Stimulated activated CD4-positive, alpha-beta T cell treated with anti-CD3 and anti-CD28 coated beads, Interleukin-4, amount 100 ng/mL, for 48 hours (primary cell): ENCODE data around the gene ADGRE1.

Experiments used
- DNase-seq, 2 donors: peaks; one replicate each; pipeline ENCODE4 v3.0.0-alpha.2; 2020; ENCODE audit warnings: low read depth in 2 of 2

Gene ADGRE1

GRCh38 chr19:6956573-6956972 lies 69.2 kb downstream of the ADGRE1 start:
- no peak for DNase-seq

DNA sequence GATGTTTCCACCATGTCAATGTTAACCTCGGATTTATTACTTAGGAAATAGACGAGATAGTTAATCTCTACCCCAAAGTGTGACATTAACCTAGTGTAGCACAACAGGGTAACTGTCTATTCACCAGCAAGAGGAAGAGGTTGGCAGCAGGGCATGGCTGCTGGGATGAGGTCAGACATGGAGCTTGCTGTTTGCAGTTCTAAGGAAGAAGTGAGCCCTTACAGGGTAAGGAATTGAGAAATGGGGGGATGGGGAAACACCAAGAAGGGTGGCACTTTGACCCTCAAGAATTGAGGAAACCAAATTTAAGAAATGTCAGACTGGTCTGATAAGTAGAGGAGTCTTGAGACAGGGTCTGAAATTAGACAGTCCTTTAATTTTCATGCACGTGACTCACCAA lies 71.4 kb downstream of the ADGRE1 start:
- no peak for DNase-seq

GRCh38 chr19:6963244-6963852 lies 76.0 kb downstream of the ADGRE1 start:
- DNase-seq, result no peak

DNA sequence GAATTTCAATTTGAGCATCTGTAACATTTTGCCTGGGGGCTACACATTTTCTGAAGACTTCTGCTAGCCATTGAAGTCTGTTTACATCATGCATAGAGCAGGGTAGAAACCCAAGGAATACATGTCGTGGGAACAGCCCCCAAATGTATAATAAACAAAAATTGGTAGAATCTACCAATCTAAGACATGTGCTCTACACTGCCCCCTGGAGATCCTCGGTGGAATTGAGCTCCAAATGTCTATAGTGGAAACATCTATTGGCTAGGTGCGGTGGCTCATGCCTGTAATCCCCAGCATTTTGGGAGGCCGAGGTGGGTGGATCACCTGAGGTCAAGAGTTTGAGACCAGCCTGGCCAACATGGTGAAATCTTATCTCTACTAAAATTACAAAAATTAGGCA lies 76.6 kb downstream of the ADGRE1 start:
- DNase-seq, result peak; percentile 24 to 38

DNA sequence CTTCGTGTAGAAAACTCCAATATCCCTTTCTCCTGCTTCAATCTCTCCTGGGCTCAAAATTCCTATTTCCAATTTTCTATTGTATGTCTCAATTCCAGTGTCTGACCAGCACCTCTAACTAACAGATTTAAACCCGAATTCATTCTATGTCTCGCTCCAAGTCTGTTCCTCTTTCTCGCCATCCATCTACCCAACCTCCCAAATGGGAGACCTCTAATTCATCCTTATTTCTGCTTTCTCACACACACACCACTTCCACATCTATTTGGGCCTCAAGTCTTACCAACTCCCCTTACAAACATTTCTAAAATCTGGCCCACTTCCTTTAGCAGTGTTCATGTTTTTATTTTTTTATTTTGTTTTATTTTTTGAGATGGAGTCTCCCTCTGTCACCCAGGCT lies 80.6 kb downstream of the ADGRE1 start:
- no peak for DNase-seq

- DNase-seq, result no peak
These were observed 82.1 kb downstream of the ADGRE1 start for GRCh38 chr19:6969490-6969889.

DNA sequence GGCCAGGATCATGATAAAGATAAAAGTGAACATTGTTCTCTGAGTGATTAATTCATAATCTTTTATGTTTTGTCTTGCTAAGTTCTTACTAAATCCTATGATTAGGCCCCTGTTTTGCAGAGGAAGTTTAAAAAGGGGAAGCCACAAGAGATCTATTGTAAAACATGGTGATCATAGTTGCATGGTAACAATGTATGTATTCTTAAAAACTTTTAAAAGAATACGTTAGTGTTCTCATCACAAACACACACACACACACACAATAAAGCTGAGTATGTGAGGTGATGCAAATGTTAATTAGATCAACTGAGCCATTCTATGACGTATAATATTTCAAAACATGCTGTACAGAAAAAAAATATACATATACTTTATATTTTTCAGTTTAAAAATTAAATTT lies 82.6 kb downstream of the ADGRE1 start:
- no peak for DNase-seq

DNA sequence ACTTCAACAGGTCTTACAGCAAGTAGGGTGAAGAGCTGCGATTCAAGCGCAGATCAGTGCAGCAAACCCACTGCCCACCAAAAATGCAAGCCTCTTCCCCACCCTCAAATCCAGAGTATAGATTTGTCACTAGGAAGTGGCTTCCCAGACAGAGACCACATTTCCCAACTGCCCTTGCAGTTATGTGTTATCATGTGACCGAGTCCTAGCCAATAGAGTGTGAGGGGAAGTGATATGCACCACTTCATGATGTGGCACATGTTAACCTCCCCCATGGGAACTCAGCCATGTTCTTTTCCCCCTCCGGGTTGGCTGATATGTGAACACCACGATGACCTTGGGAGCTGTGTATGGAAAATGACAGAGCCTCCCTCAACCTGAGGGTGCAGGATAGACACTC lies 83.1 kb downstream of the ADGRE1 start:
- no peak for DNase-seq

DNA sequence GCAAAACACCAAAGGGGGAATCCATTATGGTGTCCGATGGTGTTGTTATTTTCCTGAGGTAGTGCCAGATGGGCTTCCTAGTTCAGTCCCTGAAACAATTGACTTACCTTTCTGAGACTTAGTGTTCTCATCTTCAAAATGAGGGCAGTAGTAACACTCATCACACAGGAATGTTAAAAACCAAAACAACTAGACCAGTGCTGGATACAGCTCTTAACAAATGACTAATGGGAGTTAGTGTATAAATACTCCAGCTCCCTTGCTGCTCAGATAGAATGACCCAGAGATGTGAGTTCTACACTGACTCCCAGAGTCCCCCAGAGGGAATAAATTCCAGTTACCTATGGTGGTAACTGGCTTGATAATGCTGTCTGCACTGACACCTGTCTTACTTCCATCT lies 84.0 kb downstream of the ADGRE1 start:
- DNase-seq, result no peak

DNA sequence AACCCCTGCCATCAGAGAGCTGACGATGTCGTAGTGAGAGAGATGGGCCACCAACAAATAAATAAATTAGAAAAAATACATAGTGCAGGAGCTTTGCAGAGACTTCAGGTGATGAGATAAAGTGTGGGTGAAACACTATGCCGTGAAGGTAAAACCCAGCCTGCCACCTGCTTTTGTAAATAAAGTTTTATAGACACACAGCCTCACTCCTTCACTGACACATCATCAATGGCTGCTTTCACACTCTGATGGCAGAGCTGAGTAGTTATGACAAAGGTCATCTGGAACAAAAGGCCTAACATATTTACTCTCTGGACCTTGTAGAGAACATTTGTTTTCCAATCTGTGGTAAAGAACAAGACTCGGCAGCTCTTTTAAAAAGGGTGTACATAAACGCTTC lies 88.8 kb downstream of the ADGRE1 start:
- DNase-seq, result no peak

GRCh38 chr19:6979399-6979798 lies 92.0 kb downstream of the ADGRE1 start:
- no peak for DNase-seq

GRCh38 chr19:6983448-6983847 lies 96.1 kb downstream of the ADGRE1 start:
- DNase-seq, result no peak

DNA sequence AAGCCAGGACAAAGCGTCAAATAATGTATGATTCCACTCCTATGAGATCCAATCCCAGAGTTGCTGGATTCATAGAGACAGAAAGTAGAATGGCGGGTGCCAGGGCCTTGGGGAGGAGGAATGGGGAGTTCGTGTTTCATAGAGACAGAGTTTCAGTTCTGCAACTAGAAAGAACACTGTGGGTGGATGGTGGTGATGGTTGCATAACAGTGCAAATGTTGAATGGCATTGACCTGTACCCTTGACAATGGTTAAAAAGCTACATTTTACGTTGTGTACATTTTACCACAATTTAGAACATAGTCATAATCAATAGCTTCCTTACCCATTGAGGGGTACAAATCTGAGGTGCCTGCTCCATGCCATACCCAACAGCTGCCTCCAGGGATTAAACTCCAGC lies 100.5 kb downstream of the ADGRE1 start:
- DNase-seq, result no peak

DNA sequence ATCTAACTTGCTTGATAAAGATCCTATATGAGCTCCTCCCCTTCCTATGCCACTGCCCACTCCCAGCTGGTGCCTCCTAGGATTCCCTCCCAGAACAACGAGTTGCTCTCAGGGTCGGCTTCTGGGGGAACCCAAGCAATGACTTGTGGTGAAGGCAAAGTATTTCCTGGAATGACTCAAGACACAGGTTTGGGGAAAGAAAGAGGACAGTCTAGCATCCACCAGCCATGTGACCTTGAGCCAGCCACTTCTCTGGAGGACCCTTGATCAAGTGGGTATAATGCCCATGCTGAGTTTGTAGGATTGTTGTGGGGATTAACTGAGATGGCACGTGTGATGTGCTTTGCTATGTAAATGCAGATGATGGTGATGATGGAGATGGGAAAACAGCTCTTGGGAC lies 100.9 kb downstream of the ADGRE1 start:
- DNase-seq, result no peak
